Measurements from ENCODE around the gene ANAPC2. TPM values are rescaled to one million over a fixed set of nuclear protein-coding genes. Genes with fewer than 3 reads are reported as not detected.

The ANAPC2 gene
- total RNA-seq, 1 donor from 2014 or later = 15.1 TPM

DNA sequence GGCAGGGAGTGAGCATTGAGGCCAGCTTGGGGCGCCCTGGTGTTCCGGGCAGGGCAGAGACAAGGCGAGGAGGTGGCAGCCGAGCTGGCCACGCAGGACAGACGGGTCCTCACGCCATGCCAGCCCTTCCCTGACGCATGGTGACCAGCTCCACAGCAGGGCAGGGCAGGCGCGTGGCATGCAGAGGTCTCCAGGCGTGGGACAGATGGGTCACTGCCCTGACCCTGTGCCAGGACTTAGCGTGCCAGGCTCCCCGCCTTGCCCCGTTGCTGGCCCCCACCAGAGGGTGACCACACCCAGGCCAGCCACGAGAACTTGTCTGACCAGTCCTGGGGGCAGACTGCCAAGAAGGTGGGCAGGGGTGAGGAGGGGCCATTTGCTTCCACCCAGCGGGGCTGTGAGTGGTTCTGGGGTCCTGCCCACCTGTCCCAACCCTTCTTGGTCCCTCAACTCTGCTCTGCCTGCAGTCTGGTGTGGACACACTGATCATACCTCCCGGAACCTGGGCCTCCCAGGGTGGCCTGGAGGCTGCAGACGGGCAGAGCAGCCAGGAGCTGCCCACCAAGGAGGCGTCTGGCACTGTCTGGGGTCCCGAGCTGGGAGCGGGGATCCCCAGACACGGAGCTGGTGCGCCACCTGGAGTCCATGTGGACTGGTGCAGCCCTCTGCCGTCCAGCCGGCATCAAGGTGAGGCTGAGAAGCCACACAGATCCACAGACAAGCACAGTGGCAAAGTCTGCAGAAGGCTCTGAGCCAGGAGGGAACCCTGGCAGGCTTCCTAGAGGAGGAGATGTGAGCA lies 38.9 kb upstream of the ANAPC2 start, which contains the start of gene RNF224:
Gene RNF224 (plus strand): TSS at position 449 of the 799 bp plus-strand sequence. CDS start 834 bp downstream, outside the sequence.
- DNase-seq (ENCODE audit: low read depth in 2 of 2) = peak; percentile 47 to 78

DNA sequence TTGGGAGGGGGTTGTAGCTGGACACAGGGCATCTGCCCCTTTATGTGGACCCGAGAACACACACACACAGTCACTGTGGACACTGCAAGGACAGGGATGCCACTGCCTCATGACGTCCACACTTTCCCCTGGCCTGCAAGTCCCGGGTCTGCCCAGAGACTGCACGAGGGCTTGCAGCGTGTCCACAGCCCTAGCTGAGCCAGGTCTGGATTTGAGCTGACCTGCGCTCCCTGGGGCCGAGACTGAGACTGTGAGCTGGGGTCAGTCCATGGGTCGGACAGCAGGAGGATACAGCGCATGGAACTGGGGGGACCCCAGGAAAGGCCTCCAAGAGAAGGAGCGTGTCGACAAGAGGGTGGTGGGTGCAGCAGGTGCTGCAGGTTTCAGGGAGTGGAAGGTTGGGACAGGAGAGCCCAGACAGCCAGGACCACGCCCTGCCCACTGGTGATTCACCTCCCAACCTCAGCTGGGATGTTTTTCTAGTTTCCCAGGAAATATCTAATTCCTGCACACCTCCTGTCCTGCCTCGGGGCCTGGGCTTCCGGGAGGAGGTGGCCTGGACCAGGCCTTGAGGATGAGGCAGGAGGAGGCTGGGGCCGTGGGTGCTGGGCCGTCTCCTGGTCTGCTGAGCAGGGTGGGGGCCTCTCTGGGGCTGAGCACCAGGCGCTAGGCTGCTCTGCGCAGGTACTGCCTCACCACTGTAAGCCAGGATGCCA lies 38.1 kb upstream of the ANAPC2 start:
- DNase-seq (ENCODE audit: low read depth in 2 of 2) = no peak

- DNase-seq (ENCODE audit: low read depth in 2 of 2) = no peak
These were observed 37.5 kb upstream of the ANAPC2 start for GRCh38 chr9:137225699-137226331.

GRCh38 chr9:137224830-137225694 lies 36.7 kb upstream of the ANAPC2 start, which contains the start of gene CYSRT1:
Gene CYSRT1 (plus strand): TSS chr9:137225174. CDS start chr9:137225622, 448 bp downstream.
- DNase-seq (ENCODE audit: low read depth in 2 of 2) = no peak

DNA sequence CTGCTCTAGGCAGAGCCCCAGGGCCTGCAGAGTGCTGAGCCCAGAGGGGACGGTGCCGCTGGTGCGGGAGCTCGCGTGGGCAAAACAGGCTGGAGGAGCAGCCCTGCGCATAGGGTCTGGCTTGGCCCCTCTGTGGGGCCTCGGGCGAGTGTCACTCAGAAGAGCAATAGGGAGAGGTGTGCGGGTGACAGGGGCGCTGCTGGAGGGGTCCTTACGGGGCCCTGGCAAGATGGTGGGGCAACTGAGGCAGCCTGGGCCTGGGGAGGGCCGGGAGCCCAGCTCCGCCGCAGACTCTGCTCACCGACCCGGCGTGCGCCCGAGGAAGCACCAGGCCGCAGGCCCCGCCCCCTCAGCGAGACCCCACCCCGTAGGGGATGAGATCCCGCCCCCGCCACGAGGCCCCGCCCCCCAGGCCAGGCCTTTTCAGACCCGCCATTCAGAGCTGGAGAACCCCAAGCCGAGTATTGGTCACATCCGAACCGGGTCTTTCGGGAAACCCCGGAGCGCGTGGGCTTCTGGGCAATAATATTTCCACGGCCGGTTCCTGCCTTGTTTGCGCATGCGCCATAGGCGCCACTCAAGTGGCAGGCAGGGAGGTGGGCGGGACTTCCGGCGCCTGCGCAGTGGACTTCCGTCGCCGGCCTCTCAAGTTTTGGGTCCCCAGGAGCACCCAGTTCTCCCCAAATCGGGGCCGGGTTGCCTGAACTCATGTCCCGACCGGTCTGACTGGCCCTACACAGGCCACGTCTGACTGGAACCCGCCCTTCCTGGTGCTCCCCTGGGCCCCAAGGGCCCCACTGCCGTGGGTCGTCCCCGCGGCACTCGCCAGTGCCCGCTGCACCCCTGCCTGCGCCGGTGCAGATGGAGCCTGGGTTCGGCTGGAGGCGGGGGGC lies 35.0 kb upstream of the ANAPC2 start:
- peak; percentile 97 to 98 for DNase-seq (ENCODE audit: low read depth in 2 of 2)

DNA sequence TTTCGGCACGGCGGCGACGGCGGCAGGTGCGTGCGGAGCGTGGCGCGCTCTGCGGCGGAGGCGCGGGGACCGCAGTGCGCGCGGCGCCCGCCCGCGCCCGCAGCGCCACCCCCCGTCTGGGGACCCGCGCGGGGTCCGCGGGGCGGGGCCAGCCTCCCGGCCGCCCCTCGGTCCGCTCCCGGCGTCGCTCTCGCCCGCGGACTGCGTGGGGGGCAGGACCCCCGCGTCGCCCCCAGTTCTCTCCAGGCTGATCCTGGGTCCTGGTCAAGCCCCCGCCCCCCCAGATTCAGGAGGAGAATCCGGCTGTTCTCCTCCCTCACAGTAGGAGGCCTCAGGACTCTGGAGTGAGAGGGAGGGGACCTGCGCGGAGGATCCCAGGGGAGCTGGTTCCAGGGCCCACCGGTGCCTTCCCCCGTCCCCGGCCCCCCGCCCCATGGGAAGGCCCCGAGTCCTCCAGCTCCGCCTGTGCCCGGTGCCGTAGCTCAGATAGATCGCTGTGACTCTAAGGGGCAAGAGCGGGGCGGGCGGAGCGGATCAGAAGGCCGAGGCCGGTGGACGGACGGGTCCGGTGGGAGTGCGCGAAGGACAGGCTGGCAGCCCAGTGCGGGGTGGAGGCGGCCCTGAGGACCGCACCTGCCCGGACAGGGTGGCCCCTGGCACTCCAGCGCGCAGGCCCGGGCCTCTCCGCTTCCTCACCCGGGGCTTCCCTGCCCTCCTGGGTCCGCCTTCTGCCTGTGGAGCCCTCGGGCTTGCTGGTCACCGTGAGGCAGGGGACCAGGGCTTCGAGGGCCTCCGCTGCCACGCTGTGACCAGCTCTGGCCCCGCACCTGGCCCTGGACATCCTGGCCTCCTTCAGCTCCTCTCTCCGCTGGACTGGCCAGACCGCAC lies 34.1 kb upstream of the ANAPC2 start, which contains the start of gene RNF208:
Gene RNF208 (minus strand): TSS at position 51 of the 888 bp plus-strand sequence. CDS start 1,028 bp downstream, outside the sequence.
- no peak for DNase-seq (ENCODE audit: low read depth in 2 of 2)

- no peak for DNase-seq (ENCODE audit: low read depth in 2 of 2)
These were observed 33.2 kb upstream of the ANAPC2 start for GRCh38 chr9:137221506-137222111.

DNA sequence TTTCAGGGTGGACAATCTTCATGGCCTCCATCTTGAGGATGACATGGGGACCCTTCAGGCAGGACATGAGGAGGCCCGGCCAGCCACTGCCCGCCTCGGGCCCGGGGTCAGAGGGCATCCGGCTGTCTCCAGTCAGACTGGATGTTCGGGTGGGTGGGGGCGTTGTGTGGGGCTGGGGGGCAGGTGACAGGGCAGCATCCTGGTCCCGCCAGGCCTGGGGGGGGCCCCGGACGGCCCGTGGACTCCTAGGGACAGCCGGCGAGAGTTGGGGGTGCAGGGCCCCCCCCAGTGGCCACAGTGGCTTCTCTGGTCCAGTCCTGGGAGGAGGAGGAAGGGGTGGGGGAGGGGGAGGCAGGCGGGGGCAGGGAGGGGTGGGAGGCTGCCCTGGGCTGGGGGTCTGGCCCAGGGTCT lies 32.7 kb upstream of the ANAPC2 start:
- DNase-seq (ENCODE audit: low read depth in 2 of 2) = no peak

DNA sequence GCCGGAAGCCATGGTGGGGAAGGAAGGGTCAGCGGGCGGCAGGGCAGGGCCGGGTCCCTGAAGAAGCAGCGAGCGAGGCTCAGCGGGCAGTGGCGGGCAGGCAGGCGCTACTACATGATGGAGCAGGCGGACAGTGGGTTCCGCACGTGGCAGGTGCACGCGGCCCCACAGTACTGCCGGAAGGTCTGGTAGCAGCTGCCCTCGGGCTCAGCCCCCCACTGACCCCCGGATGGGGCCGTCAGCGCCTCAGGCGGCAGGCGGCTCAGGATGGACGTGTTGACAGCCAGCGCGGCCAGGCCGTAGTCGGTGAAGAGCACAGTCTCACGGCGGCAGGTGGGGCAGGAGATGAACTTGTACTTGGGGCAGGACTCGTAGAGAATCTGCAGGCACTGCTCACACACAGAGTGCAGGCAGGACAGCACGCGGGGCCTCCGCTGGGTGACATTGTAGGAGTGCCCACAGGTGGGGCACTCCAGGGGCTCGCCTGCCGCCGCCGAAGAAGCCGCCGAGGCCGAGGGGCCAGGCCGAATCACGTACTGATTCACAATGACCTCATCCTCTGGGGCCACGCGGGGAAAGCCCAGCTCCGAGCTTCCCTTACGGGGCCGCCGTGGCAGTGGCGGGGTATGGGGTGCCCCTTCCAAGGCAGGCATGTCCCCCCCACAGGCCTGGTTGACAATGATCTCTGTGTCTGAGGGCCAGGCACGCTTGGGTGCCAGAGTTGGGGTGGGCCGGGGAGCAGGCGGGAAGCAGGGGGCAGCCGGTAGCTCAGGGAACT lies 32.1 kb upstream of the ANAPC2 start:
- no peak for DNase-seq (ENCODE audit: low read depth in 2 of 2)

GRCh38 chr9:137219757-137220316 lies 31.5 kb upstream of the ANAPC2 start:
- no peak for DNase-seq (ENCODE audit: low read depth in 2 of 2)

GRCh38 chr9:137218754-137219271 lies 30.5 kb upstream of the ANAPC2 start:
- DNase-seq (ENCODE audit: low read depth in 2 of 2) = no peak

- no peak for DNase-seq (ENCODE audit: low read depth in 2 of 2)
These were observed 29.9 kb upstream of the ANAPC2 start for GRCh38 chr9:137218212-137218753.

DNA sequence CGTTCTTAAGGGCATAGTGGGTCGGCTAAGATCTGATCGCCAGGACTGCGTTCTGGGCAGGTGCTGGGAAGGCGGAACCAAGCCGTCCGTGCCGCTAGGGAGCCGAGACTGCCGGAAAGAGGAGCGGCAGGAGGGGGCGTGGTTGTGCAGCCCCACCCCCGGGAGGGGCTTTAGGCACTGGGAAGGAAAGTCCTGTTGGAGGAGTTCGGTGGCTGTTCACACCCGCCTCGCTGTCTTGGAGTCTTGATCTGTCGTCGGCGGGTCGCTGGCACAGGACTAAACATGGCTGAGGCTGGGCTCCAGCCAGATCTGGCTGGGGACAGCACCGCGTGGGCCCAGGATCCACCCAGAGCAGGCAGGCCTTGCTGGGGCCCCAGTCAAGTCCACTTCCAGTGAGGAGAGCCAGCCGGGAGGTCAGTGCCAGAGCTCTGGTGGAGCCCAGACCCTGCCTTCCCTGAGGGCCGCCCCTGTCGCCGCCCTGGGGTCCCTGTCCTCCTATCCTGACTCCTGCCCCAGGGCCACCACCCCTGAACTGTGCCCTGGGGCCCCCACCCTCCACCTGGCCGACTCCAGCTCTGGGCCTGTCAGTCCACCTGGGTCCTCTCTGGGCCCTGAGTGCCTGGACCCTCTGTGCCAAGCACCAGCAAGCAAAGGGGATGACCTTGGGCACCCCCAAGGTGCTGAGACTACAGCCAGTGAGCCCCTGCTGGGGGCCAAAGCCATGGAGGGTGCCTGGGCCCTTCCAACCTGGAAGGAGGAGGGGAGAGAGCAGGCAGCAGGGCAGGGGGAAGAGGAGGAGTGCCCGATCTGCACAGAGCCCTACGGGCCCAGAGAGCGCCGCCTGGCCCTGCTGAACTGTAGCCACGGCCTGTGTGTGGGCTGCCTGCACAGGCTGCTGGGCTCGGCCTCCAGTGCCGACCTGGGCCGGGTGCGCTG lies 29.2 kb upstream of the ANAPC2 start:
- DNase-seq (ENCODE audit: low read depth in 2 of 2) = no peak

GRCh38 chr9:137216188-137216965 lies 28.0 kb upstream of the ANAPC2 start:
- no peak for DNase-seq (ENCODE audit: low read depth in 2 of 2)
